Measurements from ENCODE around the gene LTK.

LTK gene

GRCh38 chr15:41494922-41495735 is 18.5 kb downstream of the LTK start:
- TF ChIP-seq, protein P1, sequence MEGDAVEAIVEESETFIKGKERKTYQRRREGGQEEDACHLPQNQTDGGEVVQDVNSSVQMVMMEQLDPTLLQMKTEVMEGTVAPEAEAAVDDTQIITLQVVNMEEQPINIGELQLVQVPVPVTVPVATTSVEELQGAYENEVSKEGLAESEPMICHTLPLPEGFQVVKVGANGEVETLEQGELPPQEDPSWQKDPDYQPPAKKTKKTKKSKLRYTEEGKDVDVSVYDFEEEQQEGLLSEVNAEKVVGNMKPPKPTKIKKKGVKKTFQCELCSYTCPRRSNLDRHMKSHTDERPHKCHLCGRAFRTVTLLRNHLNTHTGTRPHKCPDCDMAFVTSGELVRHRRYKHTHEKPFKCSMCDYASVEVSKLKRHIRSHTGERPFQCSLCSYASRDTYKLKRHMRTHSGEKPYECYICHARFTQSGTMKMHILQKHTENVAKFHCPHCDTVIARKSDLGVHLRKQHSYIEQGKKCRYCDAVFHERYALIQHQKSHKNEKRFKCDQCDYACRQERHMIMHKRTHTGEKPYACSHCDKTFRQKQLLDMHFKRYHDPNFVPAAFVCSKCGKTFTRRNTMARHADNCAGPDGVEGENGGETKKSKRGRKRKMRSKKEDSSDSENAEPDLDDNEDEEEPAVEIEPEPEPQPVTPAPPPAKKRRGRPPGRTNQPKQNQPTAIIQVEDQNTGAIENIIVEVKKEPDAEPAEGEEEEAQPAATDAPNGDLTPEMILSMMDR (IDR thresholded peaks at IDR 0.05) = no peak

DNA sequence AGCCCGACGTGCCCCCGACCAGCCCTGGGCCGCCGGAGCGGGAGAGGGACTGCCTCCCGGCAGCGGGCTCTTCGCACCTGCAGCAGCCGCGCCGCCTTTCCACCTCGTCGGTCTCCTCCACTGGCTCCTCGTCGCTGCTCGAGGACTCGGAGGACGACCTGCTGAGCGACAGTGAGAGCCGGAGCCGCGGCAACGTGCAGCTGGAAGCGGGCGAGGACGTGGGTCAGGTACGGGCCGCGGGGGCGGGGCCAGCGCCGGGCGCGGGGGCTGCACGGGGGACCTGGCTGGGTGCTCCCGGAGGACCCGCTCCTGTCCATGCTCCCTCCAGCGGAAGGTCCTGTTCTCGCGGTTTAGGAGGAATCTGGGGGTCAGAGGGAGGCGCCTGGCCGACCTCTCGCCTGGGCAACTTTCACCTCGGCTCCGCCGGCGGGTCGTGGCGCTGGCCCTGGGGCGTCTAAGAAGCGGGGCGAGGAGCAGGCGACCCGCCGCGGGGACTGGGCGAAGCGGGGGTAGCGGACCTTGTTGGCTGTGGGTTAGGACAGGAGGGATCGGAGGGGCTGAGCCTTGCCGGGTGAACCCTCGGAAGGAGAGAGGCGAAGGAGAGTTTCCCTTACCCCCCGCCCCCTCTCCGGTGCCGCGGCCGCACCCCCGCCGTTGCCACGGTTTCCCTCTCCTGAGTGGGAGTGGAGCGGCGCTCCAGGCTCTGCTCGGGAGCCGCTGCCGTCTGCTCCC is 19.3 kb downstream of the LTK start:
- TF ChIP-seq, protein P1 (IDR thresholded peaks at IDR 0.05) = no peak

GRCh38 chr15:41493902-41494189 is 19.8 kb downstream of the LTK start:
- TF ChIP-seq, protein P1 (IDR thresholded peaks at IDR 0.05) = no peak

- TF ChIP-seq, protein P1 (IDR thresholded peaks at IDR 0.05) = no peak
These were observed 20.3 kb downstream of the LTK start, which contains the start of gene ITPKA for GRCh38 chr15:41493205-41493901. ITPKA (plus strand) TSS chr15:41493874; CDS start chr15:41493928, 54 bp downstream.

GRCh38 chr15:41492597-41493204 is 20.9 kb downstream of the LTK start:
- TF ChIP-seq, protein P1 (IDR thresholded peaks at IDR 0.05) = no peak

DNA sequence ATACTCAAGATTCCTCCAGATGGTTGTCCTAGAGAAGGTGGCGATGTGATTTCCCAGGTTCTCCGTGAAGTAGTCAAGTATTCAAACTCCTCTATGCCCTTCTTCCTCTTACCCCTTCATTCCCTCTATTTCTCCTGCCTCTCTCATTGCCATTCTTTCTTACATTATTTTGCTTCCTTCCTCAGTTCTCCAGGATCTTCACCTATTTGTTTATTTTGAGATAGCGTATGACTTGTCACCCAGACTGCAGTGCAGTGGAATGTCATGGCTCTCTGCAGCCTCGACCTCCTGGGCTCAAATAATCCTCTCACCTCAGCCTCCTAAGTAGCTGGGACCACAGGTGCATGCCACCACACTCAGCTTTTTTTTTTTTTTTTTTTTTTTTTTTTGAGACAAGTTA is 21.7 kb downstream of the LTK start:
- TF ChIP-seq, protein P1 (IDR thresholded peaks at IDR 0.05) = no peak

GRCh38 chr15:41490355-41490754 is 23.3 kb downstream of the LTK start:
- TF ChIP-seq, protein P1 (IDR thresholded peaks at IDR 0.05) = no peak
